Subcutaneous adipose tissue (tissue), 4 donors: Measurements from ENCODE around the gene LIG3. TPM values are rescaled to one million over a fixed set of nuclear protein-coding genes. Genes with fewer than 3 reads are reported as not detected.

ENCODE experiments used
- CTCF ChIP-seq: fragments of 450-650 bp; IDR thresholded peaks from one replicate; pipeline ENCODE4 v1.5.1; 2016; ENCODE audit warnings: low read depth, mild to moderate bottlenecking, control low read depth, antibody characterized with exemption, moderate library complexity
- total RNA-seq, 4 donors: library from RNA; depleted of rRNA; stranded (reverse); fragments of >200 nt; gene quantifications; one replicate each; pipeline ENCODE4 v1.1.0, GENCODE V29; 2016

LIG3 gene
- total RNA-seq, 4 donors from 2014 or later, result 5.3 to 12.6 (median 9.6) TPM

DNA sequence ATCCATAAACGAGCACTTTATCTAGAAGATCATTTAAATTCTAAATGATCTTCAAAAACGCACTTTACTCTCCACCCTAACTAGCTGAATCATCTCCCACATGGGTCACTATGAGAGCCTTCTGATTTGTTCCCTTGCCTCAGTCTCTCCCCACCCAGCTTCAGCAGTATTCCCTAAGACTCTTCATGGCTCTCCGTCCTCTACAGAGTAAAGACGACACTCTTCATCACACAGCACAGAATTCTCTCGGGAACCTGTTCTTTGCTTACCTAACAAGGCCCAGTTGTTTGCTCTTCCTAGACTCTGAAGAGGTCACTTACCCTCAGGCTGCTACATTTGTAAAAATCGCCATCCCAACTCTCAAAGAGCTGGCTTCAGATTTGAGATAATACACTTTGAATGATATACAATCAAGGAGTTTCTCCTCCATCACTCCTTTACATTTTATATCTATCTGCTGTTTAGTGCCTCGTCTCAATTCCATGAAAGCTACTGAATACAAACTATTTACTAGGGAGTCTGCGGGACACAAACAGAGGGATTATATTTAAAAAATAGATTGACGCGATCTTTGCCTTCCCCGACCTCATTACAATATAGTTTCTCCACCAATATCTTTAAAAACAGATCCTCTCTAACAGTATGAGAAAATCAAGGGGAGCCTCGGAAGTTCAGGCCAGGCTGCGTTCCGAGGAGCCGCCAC, 511 bp upstream of the LIG3 start:
- no peak for TF ChIP-seq CTCF

GRCh38 chr17:34980681-34981537, 597 bp downstream of the LIG3 start:
- no peak for TF ChIP-seq CTCF

GRCh38 chr17:34981538-34982241, 1.4 kb downstream of the LIG3 start:
- no peak for TF ChIP-seq CTCF

- TF ChIP-seq CTCF, result no peak
These were observed 6.9 kb downstream of the LIG3 start for GRCh38 chr17:34987232-34987631.

GRCh38 chr17:34988644-34989043, 8.3 kb downstream of the LIG3 start:
- TF ChIP-seq CTCF, result no peak

DNA sequence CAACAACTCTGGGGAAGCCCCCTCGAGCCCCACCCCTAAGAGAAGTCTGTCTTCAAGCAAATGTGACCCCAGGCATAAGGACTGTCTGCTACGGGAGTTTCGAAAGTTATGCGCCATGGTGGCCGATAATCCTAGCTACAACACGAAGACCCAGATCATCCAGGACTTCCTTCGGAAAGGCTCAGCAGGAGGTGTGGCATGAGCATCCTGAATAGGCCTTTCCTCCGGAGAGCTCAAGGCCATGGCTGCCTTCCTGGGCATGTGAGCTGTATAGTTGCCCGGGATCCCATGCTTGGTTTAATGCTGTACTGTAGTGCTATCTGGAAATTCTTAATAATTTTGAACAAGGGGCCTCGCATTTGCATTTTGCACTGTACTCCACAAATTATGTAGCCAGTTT, 9.2 kb downstream of the LIG3 start:
- TF ChIP-seq CTCF, result no peak

DNA sequence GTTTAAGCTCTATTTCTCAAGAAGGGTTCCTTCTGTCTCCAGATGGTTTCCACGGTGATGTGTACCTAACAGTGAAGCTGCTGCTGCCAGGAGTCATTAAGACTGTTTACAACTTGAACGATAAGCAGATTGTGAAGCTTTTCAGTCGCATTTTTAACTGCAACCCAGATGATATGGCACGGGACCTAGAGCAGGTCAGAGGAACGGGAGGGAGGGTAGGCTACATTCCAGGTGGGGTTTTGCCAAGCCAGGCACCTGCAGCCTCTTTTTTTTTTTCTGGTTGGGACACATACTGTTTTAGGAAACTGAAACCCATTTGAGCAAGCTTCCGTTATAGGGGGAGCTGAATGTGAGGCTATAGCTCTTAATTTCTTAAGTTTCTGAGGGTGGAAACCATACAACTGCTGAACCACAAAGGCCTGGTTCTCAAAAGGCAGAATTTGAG, 10.6 kb downstream of the LIG3 start:
- no peak for TF ChIP-seq CTCF
